OCI-LY7 (cell line): ENCODE data around the gene CDC37L1. TPM values are rescaled to one million over a fixed set of nuclear protein-coding genes. Genes with fewer than 3 reads are reported as not detected.
"Not testable (repeated sequence)": the region's sequence is repeated elsewhere in the genome, so short reads cannot be mapped to it uniquely, and the experiment has no call there.

Experiments used
- BruUV-seq: library from RNA; stranded (reverse); fragments of 400-500 nt; replicated peaks from 2 replicates; lab custom pipeline; 2021; lab: Mats Ljungman, UMichigan
- CTCF ChIA-PET: fragments of 300-600 bp; sonication (Branson Sonifier 250); formaldehyde crosslinking; loops from one replicate; lab custom pipeline; 2022; ENCODE audit warnings: antibody characterized with exemption; ENCODE audit not compliant: unreplicated experiment; lab: Charles Lee
- POLR2A ChIA-PET: fragments of 300-600 bp; sonication (Branson Sonifier 250); formaldehyde crosslinking; loops from one replicate; lab custom pipeline; 2022; ENCODE audit warnings: antibody characterized with exemption; lab: Charles Lee
- DNase-seq: peaks from one replicate; pipeline ENCODE4 v3.0.0-alpha.2; 2015; ENCODE audit warnings: low spot score
- H2AFZ ChIP-seq: fragments of 200-600 bp; sonication (generic), shearing (Covaris generic); 2 replicates; pipeline ENCODE4 v1.6.1; 2014; ENCODE audit warnings: mild to moderate bottlenecking, antibody characterized with exemption, low read length, moderate library complexity
- H3K27ac ChIP-seq: fragments of 200-600 bp; sonication (generic); 2 replicates; pipeline ENCODE4 v1.5.1; 2014; ENCODE audit warnings: mixed run types, low read depth, mild to moderate bottlenecking, moderate library complexity, low read length, inconsistent platforms; ENCODE audit not compliant: poor library complexity, severe bottlenecking
- H3K36me3 ChIP-seq: fragments of 200-600 bp; sonication (generic); 2 replicates; pipeline ENCODE4 v1.6.1; 2014; ENCODE audit warnings: mild to moderate bottlenecking, antibody characterized with exemption, low read length, moderate library complexity, mixed read lengths; ENCODE audit not compliant: insufficient read depth
- H3K4me1 ChIP-seq: fragments of 200-600 bp; sonication (generic); 2 replicates; pipeline ENCODE4 v1.5.1; 2014; ENCODE audit warnings: mild to moderate bottlenecking, low read length; ENCODE audit not compliant: insufficient read depth, poor library complexity, severe bottlenecking
- H3K4me2 ChIP-seq: fragments of 200-600 bp; sonication (generic); 2 replicates; pipeline ENCODE4 v1.6.1; 2014; ENCODE audit warnings: mild to moderate bottlenecking, low read length
- H3K4me3 ChIP-seq: fragments of 200-600 bp; sonication (generic); 2 replicates; pipeline ENCODE4 v1.5.1; 2014; ENCODE audit warnings: mild to moderate bottlenecking, low read depth, low read length; ENCODE audit not compliant: poor library complexity, severe bottlenecking
- H3K79me2 ChIP-seq: fragments of 200-600 bp; sonication (generic); 2 replicates; pipeline ENCODE4 v1.6.1; 2016; ENCODE audit warnings: low read depth, mild to moderate bottlenecking, low read length, moderate library complexity, mixed read lengths; ENCODE audit not compliant: insufficient read depth
- H3K9me2 ChIP-seq: fragments of 200-600 bp; sonication (generic); 2 replicates; pipeline ENCODE4 v1.6.1; 2016; ENCODE audit warnings: mild to moderate bottlenecking, low read length, mixed read lengths; ENCODE audit not compliant: insufficient read depth
- H3K9me3 ChIP-seq: fragments of 200-600 bp; sonication (generic); 2 replicates; pipeline ENCODE4 v1.6.1; 2014; ENCODE audit warnings: mild to moderate bottlenecking, mixed run types, low read length, mixed read lengths
- H4K20me1 ChIP-seq: fragments of 200-600 bp; sonication (generic); 2 replicates; pipeline ENCODE4 v1.6.1; 2014; ENCODE audit warnings: mild to moderate bottlenecking, antibody characterized with exemption, low read length, moderate library complexity, mixed read lengths; ENCODE audit not compliant: insufficient read depth
- EZH2phosphoT487 ChIP-seq: fragments of 200-600 bp; sonication (generic); IDR thresholded peaks from 2 replicates; pipeline ENCODE4 v1.6.1; 2018; ENCODE audit warnings: low read depth, borderline replicate concordance, mild to moderate bottlenecking, mixed run types, antibody characterized with exemption, low read length, moderate library complexity, mixed read lengths
- intact Hi-C: fragments of 100-400 bp; cut with micrococcal nuclease; formaldehyde crosslinking; loops from one replicate; pipeline ENCODE4 v1.10.0; 2022; ENCODE audit not compliant: unreplicated experiment
- total RNA-seq, 2 experiments: library from RNA; depleted of rRNA in 1 of 2; stranded (reverse); fragments of >200 nt in 1 of 2; shearing (Covaris generic) in 1 of 2; gene quantifications; 2 replicates each; pipeline ENCODE4 v1.2.3, GENCODE V29; 2014 to 2022
- TF ChIP-seq, protein P1 (sequence below): fragments of 200-600 bp; sonication (generic); conservative IDR thresholded peaks from 2 replicates; pipeline ENCODE4 v1.5.1; 2014; ENCODE audit warnings: mild to moderate bottlenecking, antibody characterized with exemption, low read length, moderate library complexity, mixed read lengths

Gene CDC37L1
- total RNA-seq, 2 experiments from 2014 or later = 9.3 to 11.7 TPM

DNA sequence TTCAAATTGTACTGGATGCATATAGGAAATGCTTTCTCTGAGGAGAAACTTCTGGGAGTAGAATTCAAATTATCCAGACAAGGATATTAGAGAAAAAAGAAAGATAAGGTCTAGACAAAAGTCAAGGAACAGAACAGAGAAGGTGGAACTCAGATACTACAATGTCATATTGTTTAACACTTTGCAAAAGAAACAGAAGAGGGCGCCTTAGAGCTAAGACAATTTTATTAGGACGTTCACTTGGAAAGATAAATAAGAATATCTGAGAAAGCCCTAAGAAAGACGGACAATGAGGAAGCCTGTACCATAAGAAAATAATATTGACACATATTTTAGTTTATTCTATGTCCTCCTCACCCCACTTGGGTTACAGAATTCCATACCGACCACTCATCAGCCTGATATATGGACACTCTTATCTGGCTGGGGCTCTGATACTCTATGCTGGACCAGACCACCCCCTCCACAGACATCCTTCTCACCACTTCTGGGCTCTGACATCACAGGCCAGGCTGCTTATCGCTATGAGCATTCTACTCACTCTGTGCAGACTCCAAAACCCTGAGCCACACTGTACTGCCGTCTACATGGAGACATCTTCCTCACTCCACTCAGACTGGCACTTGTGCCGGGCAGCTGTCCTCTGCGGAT lies 70.8 kb downstream of the CDC37L1 start:
- Histone ChIP-seq H3K4me1 (no peaks in the 10 kb centered on the region), H3K36me3 (no peaks in the 10 kb centered on the region), H3K9me2 (no peaks in the 10 kb centered on the region), H3K79me2 (no peaks in the 10 kb centered on the region), H3K4me2 (no peak overlapping the region), H4K20me1 (no peaks in the 10 kb centered on the region), H3K4me3 (no peak overlapping the region), H3K9me3 (no peaks in the 10 kb centered on the region), H3K27ac (no peak overlapping the region), H2AFZ (no peak overlapping the region)
- DNase-seq = peak; percentile 61
- BruUV-seq = no TSS peak
- POLR2A ChIA-PET = interaction anchor here (0.5 to 0.9 kb wide), 4 partner anchors 14 to 605 kb away, joined by 3 read pairs; no protein-coding TSS in a partner anchor
- TF ChIP-seq EZH2phosphoT487 = no peak
- TF ChIP-seq, protein P1, sequence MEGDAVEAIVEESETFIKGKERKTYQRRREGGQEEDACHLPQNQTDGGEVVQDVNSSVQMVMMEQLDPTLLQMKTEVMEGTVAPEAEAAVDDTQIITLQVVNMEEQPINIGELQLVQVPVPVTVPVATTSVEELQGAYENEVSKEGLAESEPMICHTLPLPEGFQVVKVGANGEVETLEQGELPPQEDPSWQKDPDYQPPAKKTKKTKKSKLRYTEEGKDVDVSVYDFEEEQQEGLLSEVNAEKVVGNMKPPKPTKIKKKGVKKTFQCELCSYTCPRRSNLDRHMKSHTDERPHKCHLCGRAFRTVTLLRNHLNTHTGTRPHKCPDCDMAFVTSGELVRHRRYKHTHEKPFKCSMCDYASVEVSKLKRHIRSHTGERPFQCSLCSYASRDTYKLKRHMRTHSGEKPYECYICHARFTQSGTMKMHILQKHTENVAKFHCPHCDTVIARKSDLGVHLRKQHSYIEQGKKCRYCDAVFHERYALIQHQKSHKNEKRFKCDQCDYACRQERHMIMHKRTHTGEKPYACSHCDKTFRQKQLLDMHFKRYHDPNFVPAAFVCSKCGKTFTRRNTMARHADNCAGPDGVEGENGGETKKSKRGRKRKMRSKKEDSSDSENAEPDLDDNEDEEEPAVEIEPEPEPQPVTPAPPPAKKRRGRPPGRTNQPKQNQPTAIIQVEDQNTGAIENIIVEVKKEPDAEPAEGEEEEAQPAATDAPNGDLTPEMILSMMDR = peak; percentile 85
- intact Hi-C loops = loop anchor here (10.0 kb wide), 1 partner anchor 435 kb away; no protein-coding TSS in a partner anchor
- CTCF ChIA-PET = no interaction called here

DNA sequence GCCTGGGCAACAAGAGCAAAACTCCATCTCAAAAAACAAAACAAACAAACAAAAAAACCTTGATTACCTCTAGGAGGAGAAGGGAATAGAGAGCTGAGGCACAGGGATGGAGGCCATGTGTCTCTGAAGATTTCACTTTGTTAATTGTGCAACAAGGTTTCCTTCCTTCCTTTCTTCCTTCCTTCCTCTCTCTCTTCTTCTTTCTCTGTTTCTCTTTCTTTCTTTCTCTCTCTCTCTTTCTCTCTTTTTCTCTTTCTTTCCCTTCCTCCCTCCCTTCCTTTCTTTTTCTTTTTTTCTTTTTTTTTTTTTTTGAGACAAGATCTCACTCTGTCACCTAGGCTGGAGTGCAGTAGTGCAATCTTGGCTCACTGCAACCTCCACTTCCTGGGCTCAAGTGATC lies 75.2 kb downstream of the CDC37L1 start:
- POLR2A ChIA-PET = interaction anchor here (2.1 kb wide), 1 partner anchor 12 kb away, joined by 8 read pairs; no protein-coding TSS in a partner anchor
- H3K9me2 ChIP-seq, H3K4me2 ChIP-seq, H3K9me3 ChIP-seq, H3K36me3 ChIP-seq, H3K4me1 ChIP-seq, H3K79me2 ChIP-seq, CTCF ChIA-PET, H3K27ac ChIP-seq, H2AFZ ChIP-seq, H4K20me1 ChIP-seq, BruUV-seq, DNase-seq, H3K4me3 ChIP-seq: not testable (repeated sequence)
- intact Hi-C loops = loop anchor here (10.0 kb wide), 1 partner anchor 440 kb away; no protein-coding TSS in a partner anchor

DNA sequence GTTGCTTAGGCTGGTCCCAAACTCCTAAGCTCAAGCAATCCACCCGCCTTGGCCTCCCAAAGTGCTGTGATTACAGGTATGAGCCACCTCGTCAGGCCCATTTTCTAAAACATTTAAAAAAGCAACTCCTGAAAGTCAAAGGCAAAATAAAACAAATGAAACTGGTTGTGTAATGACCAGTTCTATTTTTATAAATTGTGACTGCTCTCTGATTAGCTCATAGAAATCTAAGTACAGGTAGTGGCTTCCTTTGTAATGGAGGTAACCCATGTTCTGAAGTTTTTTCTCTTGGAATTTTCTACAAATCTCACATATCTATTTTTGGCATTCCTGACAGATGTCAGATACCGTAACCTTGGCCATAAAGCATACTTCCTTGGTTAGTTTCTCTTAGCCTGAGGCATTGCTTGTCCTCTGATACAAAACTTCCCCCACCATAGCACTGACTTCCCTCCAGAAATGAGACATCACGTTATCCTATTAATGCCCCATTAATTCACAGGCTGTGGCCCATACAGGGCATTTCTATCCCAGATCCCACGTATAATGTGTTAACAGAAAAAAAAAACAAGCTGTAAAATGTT lies 75.7 kb downstream of the CDC37L1 start:
- Histone ChIP-seq H2AFZ (no peak overlapping the region), H4K20me1 (no peaks in the 10 kb centered on the region), H3K27ac (no peak overlapping the region), H3K4me2 (no peak overlapping the region), H3K9me3 (no peaks in the 10 kb centered on the region), H3K4me3 (no peak overlapping the region), H3K36me3 (no peaks in the 10 kb centered on the region), H3K79me2 (no peaks in the 10 kb centered on the region), H3K4me1 (no peaks in the 10 kb centered on the region), H3K9me2 (no peaks in the 10 kb centered on the region)
- intact Hi-C loops = loop anchor here (10.0 kb wide), 1 partner anchor 440 kb away; no protein-coding TSS in a partner anchor
- no peak for TF ChIP-seq EZH2phosphoT487
- TF ChIP-seq, protein P1 = no peak
- no TSS peak for BruUV-seq
- ChIA-PET POLR2A (interaction anchor here (0.6 to 2.1 kb wide), 2 partner anchors 12 to 705 kb away, joined by 3 to 8 read pairs; no protein-coding TSS in a partner anchor), CTCF (no interaction called here)
- no peak for DNase-seq
